HG03025 (cell line): ENCODE measurements around the gene SCEL.

ENCODE experiments used
- ATAC-seq: cut with Tn5 transposase; IDR thresholded peaks from one replicate; pipeline ENCODE4 v1.9.1; 2021; ENCODE audit warnings: mild to moderate bottlenecking, moderate library complexity; ENCODE audit not compliant: unreplicated experiment, low FRiP score

The SCEL gene

GRCh38 chr13:77548594-77548993, 13.1 kb downstream of the SCEL start:
- no peak for ATAC-seq

DNA sequence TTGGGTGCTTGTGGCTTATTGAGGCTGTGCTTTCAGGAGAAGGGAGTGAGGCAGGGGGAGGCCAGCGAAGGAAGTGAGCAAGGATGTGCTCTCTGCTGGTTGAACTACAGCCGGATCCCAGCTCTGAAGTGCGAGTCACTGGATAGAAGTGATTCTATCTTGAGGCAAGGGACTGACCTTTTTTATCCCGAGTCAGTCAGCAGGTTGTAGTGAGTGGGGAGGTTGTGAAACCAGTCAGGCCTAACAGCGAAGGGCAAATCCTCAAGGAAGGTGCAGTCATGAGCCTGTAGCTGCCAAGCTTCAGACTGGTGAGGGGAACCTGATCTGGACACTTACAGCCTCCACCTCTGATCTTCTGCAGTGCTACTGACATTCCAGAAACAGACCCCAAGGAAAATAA, 18.6 kb downstream of the SCEL start:
- ATAC-seq = no peak

DNA sequence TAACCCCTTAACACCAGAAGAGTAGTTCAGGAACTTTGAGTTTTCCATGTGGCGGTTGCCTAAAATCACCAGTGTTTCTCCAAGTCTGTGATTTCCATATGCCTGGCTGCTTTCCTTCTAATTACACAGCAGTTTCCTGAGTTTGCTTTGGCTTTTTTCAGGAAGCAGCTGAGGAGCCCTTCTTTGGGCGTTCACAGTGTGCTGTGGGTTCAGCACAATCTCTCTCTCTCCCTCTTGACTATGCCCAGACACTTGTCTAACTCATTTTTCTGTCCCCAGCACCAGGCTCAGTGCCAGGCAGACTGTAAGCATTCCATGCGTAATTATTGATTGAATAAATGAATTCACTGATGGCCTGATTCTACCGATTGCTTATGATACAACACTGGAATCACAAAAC, 19.7 kb downstream of the SCEL start:
- ATAC-seq = no peak

DNA sequence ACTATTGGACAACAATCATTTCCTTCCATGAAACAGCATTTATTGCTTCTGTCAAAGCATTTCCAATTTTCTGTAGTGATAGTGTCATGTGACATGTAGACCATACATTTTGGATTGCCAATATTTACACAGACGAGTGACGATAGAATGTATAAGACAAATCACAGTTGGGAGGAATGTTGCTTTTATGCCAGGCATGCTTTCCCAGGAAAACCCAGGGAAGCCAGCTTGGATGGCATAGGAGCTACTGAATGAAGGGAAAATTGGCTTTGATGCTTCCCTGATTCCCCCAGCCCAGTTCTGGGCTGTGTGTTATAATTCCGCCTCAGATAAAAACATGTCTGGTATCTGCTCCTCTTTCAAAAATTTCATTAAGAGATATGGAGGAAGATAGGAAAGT, 22.5 kb downstream of the SCEL start:
- ATAC-seq = no peak

GRCh38 chr13:77563111-77563510, 27.6 kb downstream of the SCEL start:
- ATAC-seq = no peak

- ATAC-seq = peak; percentile 55
Measured at GRCh38 chr13:77565635-77566034, 30.1 kb downstream of the SCEL start.

- no peak for ATAC-seq
Measured at GRCh38 chr13:77571956-77572355, 36.5 kb downstream of the SCEL start.

DNA sequence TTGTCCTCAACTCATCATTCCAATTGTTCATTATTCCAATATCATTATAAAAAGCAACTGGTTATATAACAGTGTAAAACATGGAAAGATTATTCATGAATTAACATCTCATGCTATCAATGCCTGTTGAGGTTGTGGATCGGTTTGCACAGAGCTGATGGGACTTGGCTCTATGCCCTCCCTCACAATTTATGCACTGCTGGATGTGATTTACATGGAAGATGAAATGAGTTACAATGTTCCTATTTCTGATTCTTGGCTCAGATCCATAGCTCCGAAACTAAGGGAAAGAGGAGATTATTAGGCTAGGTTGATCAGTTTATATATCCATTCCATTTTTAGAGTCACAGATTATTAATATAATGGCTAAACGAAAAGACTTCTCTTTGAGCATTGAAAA, 38.6 kb downstream of the SCEL start:
- ATAC-seq = no peak

DNA sequence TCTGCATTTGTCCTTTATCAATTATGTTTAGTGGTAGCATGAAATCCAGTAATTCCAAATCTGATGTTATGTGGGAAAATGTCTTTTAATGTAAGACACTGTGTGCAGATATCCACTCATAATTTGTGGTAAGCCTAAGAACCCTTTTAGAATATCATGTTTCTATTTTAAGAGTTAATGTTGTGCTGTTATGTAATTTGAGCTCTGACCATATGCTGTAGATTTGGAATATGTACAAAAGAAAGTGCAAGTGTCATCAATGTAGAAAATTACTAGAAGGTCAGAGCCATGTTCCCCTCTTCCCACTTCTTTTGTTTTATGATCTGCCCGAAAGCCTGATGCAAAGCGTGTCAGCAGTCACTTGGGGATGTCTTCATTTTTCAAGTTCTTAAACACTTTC, 44.5 kb downstream of the SCEL start:
- ATAC-seq = no peak

- no peak for ATAC-seq
Measured at GRCh38 chr13:77580748-77581147, 45.2 kb downstream of the SCEL start.

- no peak for ATAC-seq
Measured at GRCh38 chr13:77583581-77583980, 48.1 kb downstream of the SCEL start.

- ATAC-seq = no peak
Measured at GRCh38 chr13:77584106-77584505, 48.6 kb downstream of the SCEL start.

- ATAC-seq = no peak
Measured at GRCh38 chr13:77595166-77595810, 59.8 kb downstream of the SCEL start.

DNA sequence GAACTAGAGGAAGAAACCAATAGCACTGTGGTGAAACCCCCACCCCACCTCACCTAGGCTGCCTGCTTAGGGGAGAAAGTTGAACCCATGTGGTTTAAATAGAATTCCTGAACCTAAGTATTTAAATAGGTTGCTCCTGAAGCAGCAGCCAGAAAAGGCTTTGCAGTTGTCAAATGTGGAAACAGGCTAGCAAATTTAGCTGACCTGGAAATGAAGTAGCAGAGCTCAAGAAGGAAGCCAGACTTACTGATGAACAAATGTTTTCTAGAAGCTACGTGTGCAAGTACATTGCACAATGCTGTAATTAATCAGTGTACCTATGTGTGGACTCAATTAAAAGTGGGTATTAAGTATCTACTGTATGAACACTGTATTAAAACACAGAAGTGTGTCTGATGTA, 61.3 kb downstream of the SCEL start:
- no peak for ATAC-seq

DNA sequence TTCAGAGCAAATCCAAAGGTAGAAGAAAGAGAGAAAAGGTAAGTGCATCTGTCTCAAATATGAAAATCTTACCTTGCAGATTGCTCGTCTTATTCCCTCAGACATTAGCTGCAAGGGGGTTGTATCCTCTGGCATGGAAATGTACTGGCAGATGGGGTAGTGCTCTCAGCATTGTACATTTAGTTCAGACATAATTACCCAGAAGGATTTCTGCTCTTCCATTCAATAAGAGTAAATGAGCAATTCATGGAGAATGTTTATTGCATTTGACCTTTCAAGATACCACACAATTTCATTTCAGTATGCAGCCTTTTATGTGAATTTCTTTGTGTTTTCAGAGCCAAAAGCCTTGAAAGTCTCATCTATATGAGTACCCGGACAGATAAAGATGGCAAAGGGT, 63.8 kb downstream of the SCEL start:
- ATAC-seq = no peak

DNA sequence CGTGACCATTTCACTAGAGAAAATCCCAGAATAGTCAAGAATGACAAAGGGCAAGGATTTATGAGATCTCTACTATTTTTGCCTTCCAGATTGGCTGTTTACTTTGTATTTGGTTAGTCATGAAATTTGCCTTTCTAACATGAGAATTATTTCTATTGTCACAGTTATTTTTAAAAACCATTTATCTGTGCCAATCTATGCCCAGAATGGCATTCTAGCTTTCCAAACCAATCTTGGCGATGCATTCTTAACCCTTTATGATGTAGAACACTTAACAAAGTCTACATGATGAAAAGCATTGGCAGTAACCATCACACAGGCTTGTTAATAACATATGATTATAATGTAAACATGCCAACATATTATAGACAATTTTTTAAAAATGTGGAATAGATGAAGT, 65.2 kb downstream of the SCEL start:
- ATAC-seq = no peak

DNA sequence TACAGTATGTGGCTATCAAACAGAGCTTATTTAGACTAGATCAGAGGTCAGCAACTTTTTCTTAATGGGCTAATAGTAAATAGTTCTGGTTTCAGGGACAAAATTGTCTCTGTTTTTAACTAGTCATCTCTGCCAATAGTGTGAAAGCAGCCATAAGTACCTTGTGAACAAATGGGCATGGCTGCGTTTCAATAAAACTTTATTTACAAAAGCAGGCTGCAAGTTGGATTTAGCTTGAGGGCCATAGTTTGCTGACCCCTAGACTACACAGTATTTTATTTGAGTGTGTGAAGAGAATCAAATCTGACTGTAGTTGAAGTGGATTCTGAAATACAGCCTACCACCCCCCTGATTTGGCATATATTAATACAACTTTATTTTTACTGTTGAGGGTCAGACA, 75.6 kb downstream of the SCEL start:
- no peak for ATAC-seq

DNA sequence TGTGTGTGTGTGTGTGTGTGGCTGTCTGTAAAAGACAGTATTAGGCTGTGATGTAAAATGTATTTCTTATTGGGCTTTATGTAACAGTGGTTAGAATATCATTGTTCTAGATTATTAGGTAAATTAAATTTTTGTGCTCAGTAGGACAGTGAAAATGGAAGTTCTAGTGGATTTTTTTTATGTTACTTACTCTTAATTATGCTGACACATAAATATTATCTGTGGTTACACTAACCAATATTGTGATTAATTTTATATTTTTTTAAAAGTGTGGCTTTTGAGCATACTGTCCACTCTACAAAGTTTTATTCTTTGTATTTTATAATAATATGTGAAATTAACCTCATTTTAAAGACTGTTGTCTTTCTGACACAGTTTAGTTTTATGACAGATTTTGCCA, 80.5 kb downstream of the SCEL start:
- no peak for ATAC-seq

DNA sequence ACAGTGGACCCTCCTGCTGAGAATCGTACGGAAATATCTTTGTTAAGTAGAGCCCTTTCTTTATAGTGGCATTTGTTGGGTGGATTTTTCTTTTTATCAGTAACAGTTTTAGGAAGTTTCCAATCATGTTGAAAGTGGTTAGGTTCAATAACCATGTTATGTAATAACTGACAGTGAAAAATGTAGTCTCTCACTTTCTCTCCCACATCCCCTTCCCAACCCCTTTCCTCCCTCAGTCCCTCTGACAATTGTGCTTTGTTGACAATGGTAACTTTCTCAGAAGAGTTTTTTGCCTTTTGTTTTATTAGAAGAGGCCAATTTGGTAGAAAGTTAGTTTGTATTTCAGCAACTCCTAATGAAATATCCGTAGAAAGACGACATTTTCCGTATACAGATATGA, 84.1 kb downstream of the SCEL start:
- ATAC-seq = no peak

DNA sequence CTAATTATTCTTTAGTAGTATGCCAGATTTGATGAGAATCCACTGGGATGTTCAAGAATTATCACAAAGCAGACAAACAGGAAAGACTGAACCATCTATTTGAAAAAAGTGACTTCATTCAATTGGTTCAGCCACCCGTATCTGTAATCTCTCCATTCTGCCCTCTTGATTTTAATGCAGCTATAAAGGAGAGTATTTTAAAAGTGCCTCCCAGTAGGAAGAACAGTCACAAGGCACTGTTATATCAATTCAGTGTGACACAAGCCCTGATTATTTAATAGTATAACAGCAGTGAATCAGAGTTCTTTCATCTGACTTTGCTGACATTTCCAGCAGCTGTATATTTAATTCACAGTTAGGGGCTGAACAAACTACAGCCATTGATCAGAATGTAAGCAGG, 84.6 kb downstream of the SCEL start:
- no peak for ATAC-seq

DNA sequence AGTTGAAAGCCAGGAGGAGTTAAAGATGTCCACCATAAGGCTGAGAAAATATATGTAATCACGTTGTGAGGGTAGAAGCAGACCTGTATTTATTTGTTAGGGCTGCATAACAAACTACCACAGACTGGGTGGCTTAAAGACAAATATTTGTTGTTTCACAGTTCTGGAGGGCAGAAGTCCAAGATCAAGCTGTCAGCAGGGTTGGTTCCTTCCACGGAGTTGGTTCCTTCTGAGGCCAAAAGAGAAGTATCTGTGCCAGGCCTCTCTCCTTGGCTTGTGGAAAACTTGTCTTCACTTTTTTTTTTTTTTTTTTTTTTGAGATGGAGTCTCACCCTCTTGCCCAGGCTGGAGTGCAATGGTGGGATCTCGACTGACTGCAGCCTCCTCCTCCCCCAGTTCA, 88.3 kb downstream of the SCEL start:
- ATAC-seq = no peak

DNA sequence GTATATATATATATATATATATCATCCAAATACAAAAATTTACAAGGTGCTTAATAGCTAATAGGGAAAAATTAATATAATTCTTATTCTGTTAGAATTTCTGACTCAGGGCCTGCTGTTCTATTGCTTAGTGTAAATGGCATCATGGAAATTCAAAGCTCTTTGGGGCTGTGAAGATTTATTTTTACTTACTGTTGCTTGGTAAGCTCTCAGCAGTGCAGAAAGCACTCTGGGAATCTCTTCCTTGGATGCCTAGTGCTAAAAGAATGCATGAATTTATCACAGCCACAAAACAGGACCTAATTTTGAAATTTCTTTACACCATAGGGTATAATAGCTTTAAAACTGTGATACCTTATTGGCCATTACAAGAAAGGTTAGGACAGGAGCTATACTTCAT, 92.7 kb downstream of the SCEL start:
- no peak for ATAC-seq

DNA sequence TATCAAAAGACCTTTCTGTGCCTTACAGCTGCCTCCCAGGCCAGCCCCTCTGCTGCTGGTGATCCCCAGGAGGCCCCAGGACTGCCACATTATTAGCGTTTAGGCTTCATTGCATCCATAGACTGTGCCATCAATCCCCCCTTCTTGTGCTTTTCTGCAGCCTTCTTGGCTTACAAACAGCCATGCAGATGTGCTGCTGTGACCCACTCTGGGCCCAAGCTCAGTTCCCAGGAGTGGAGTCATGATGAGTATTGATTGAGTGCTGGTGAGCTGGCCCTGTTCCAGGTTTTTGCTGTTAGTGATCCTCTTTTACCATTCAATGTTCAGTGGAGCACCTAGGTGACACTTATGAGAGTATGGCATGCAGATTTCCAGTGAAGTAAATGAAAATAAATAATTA, 102.1 kb downstream of the SCEL start:
- ATAC-seq = no peak
